Measurements from ENCODE around the gene PRR36. TPM values are rescaled to one million over a fixed set of nuclear protein-coding genes. Genes with fewer than 3 reads are reported as not detected.
"Not testable (repeated sequence)": the region's sequence is repeated elsewhere in the genome, so short reads cannot be mapped to it uniquely, and the experiment has no call there.

The PRR36 gene
- total and polyA plus RNA-seq, 12 donors = 0.22 to 5.2 (median 1.1) TPM; not detected in 1

- 2% methylated on average over 40 to 67 of the region's 67 CpGs; no CpG with 5 or more reads in 2 of the 4 donors for WGBS, 4 donors
- intact Hi-C loops (cut with DNase I) = loop anchor here in 1 of 2 donors (5.0 kb wide), 1 partner anchor 40 kb away; the partner anchor contains the start of gene MAP2K7
- no peaks in the 10 kb centered on the region for H3K36me3 ChIP-seq (replicated peaks in 1 of 2)
Measured at GRCh38 chr19:7862413-7862951, 11.7 kb downstream of the PRR36 start.

GRCh38 chr19:7861619-7862412 is 12.4 kb downstream of the PRR36 start:
- no peaks in the 10 kb centered on the region for H3K27me3 ChIP-seq
- TF ChIP-seq POLR2A (IDR thresholded peaks at IDR 0.05) (no peak), CTCF (IDR thresholded peaks at IDR 0.05) (no peak)
- 40 to 68% (median 46%) methylated on average over 15 to 63 of the region's 63 CpGs for WGBS, 4 donors
- H3K4me3 ChIP-seq = peak overlapping the region in 1 of 4 donors; percentile 39
- intact Hi-C loops (cut with DNase I) = loop anchor here in 1 of 2 donors (5.0 kb wide), 1 partner anchor 40 kb away; the partner anchor contains the start of gene MAP2K7
- peak in 2 of 7 donors; percentile 29 to 52 for DNase-seq
- no peaks in the 10 kb centered on the region for H3K9me3 ChIP-seq (replicated peaks in 1 of 3)
- H3K36me3 ChIP-seq (replicated peaks in 1 of 2) = no peaks in the 10 kb centered on the region
- H3K4me1 ChIP-seq (replicated peaks in 1 of 2) = peaks cover 9 to 11% of the 10 kb centered on the region in 2 donors
- H3K27ac ChIP-seq = no peak overlapping the region

More at GRCh38 chr19:7862413-7862951, 11.7 kb downstream of the PRR36 start:
- Histone ChIP-seq H3K4me1 (replicated peaks in 1 of 2) (peaks cover 9 to 11% of the 10 kb centered on the region in 2 donors), H3K4me3 (peak overlapping the region in 1 of 4 donors; percentile 39), H3K9me3 (replicated peaks in 1 of 3) (no peaks in the 10 kb centered on the region), H3K27me3 (no peaks in the 10 kb centered on the region), H3K27ac (peak overlapping the region in 1 of 5 donors; percentile 77)
- TF ChIP-seq POLR2A (IDR thresholded peaks at IDR 0.05) = no peak
- peak; percentile 85 to 91 (median 89) for DNase-seq

GRCh38 chr19:7860714-7861618 is 13.2 kb downstream of the PRR36 start:
- H3K4me1 ChIP-seq (replicated peaks in 1 of 2) = peaks cover 9 to 11% of the 10 kb centered on the region in 2 donors
- no peaks in the 10 kb centered on the region for H3K27me3 ChIP-seq
- no peak for TF ChIP-seq CTCF (IDR thresholded peaks at IDR 0.05)
- TF ChIP-seq POLR2A (IDR thresholded peaks at IDR 0.05) = no peak
- no peaks in the 10 kb centered on the region for H3K36me3 ChIP-seq (replicated peaks in 1 of 2)
- DNase-seq = peak in 1 of 7 donors; percentile 18
- H3K27ac ChIP-seq = no peak overlapping the region
- WGBS, 4 donors = 86 to 91% (median 89%) methylated on average over 9 to 14 of the region's 14 CpGs
- no peak overlapping the region for H3K4me3 ChIP-seq
- intact Hi-C loops (cut with DNase I) = loop anchor here in 1 of 2 donors (5.0 kb wide), 1 partner anchor 41 kb away; the partner anchor contains the start of gene MAP2K7
- H3K9me3 ChIP-seq (replicated peaks in 1 of 3) = no peaks in the 10 kb centered on the region

- TF ChIP-seq POLR2A (IDR thresholded peaks at IDR 0.05) (no peak), CTCF (IDR thresholded peaks at IDR 0.05) (no peak)
- Histone ChIP-seq H3K27me3 (no peaks in the 10 kb centered on the region), H3K36me3 (replicated peaks in 1 of 2) (no peaks in the 10 kb centered on the region), H3K4me3 (no peak overlapping the region), H3K4me1 (replicated peaks in 1 of 2) (peaks cover 9 to 11% of the 10 kb centered on the region in 2 donors), H3K9me3 (replicated peaks in 1 of 3) (no peaks in the 10 kb centered on the region), H3K27ac (no peak overlapping the region)
- intact Hi-C loops (cut with DNase I) = loop anchor here in 1 of 2 donors (5.0 kb wide), 1 partner anchor 42 kb away; the partner anchor contains the start of gene MAP2K7
- DNase-seq = no peak
- WGBS, 4 donors = 91 to 95% (median 92%) methylated on average over 13 to 22 of the region's 22 CpGs
Measured at GRCh38 chr19:7859831-7860713, 14.1 kb downstream of the PRR36 start.

- intact Hi-C loops (cut with DNase I); H3K27me3 ChIP-seq: not testable (repeated sequence)
Measured at GRCh38 chr19:7859087-7859486, 15.1 kb downstream of the PRR36 start.

More at GRCh38 chr19:7859087-7859486, 15.1 kb downstream of the PRR36 start:
- not testable (repeated sequence) for H3K27ac ChIP-seq; H3K4me3 ChIP-seq; H3K36me3 ChIP-seq (replicated peaks in 1 of 2); DNase-seq; H3K9me3 ChIP-seq (replicated peaks in 1 of 3)
- 91 to 99% (median 98%) methylated on average over 8 of the region's 8 CpGs for WGBS, 4 donors
- peaks cover 9 to 11% of the 10 kb centered on the region in 2 donors for H3K4me1 ChIP-seq (replicated peaks in 1 of 2)

Data from adrenal gland (tissue), 12 donors.